ENCODE measurements around the gene MCM3AP. TPM values are rescaled to one million over a fixed set of nuclear protein-coding genes. Genes with fewer than 3 reads are reported as not detected.

Gene MCM3AP
- total RNA-seq, 4 donors from 2014 or later: 55.3 to 170 (median 95.2) TPM

DNA sequence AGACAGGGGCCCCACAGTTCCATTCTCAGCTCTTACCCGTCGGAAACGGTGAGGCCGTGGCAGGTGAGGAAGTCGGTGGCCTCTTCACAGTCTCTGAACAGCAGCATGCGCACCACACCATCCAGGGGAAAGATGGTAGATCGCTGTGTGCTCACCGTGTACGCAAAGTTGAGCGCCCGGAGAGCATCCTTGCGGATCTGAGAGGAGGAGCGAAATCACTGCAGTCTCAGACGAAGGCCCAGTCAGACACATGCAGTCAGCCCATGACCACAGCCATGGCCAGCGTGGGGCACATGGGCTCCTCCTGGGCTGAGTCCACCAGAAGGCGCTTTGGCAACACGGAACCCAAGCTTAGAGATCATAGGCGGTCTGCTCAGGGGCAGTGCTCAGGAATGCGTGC lies 18.5 kb downstream of the MCM3AP start:
- TF ChIP-seq, protein P1, sequence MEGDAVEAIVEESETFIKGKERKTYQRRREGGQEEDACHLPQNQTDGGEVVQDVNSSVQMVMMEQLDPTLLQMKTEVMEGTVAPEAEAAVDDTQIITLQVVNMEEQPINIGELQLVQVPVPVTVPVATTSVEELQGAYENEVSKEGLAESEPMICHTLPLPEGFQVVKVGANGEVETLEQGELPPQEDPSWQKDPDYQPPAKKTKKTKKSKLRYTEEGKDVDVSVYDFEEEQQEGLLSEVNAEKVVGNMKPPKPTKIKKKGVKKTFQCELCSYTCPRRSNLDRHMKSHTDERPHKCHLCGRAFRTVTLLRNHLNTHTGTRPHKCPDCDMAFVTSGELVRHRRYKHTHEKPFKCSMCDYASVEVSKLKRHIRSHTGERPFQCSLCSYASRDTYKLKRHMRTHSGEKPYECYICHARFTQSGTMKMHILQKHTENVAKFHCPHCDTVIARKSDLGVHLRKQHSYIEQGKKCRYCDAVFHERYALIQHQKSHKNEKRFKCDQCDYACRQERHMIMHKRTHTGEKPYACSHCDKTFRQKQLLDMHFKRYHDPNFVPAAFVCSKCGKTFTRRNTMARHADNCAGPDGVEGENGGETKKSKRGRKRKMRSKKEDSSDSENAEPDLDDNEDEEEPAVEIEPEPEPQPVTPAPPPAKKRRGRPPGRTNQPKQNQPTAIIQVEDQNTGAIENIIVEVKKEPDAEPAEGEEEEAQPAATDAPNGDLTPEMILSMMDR (IDR thresholded peaks at IDR 0.05; ENCODE audit: low read depth): no peak

DNA sequence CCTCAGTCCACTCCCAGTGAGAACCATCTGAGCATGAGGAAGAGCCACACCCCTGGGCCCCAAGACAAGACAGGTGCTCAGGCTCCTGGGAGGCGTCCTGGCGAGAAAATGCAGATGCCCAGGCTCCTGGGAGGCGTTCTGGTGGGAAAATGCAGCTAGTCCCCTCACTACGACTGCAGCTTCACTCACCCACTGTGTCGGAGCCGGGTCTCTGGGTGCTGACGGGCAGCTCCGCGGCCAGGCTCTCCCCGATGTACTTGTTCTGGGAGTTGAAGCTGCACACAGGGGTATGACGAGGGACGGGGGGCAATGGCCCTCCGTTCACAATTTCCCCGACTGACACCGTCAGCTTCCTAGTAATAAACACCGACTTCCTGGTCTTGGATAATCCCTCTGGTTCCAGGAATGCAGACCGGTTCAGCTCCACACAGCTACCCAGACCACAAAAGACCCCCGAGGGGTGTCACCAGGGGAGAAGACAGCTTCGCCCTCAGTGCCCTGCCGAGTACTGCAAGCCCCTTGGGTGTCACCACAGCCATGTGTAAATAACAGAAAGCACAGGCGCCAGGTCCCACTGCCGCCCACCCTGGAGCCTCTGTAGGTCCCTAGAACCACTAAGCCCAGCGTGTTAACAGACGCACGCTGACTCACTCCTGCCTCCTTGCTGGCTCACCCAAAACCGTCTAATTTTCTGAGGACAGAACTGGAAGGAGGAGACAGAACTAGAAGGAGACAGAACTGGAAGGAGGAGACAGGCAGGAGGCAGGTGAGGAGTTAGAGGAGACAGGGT lies 19.5 kb downstream of the MCM3AP start:
- TF ChIP-seq, protein P1 (IDR thresholded peaks at IDR 0.05; ENCODE audit: low read depth): no peak

DNA sequence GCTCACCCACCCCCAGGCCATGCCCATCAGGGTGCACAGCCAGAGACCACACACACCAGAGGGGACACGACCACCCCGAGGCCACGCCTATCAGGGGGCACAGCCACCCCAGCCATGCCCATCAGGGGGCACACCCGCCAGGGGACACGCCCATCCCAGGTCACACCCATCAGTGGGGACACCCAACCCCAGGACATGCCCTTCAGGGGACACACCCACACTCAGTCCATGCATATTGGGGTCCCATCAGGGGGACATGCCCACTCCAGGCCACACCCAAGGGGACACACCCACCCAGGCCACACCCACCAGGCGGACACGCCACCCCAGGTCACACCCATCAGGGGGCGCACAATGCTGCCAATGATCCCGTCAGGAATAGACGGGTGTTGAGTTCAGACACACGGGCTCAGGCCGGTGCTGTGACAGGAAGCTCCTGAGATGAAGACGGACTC lies 20.7 kb downstream of the MCM3AP start:
- TF ChIP-seq, protein P1 (IDR thresholded peaks at IDR 0.05; ENCODE audit: low read depth): no peak

DNA sequence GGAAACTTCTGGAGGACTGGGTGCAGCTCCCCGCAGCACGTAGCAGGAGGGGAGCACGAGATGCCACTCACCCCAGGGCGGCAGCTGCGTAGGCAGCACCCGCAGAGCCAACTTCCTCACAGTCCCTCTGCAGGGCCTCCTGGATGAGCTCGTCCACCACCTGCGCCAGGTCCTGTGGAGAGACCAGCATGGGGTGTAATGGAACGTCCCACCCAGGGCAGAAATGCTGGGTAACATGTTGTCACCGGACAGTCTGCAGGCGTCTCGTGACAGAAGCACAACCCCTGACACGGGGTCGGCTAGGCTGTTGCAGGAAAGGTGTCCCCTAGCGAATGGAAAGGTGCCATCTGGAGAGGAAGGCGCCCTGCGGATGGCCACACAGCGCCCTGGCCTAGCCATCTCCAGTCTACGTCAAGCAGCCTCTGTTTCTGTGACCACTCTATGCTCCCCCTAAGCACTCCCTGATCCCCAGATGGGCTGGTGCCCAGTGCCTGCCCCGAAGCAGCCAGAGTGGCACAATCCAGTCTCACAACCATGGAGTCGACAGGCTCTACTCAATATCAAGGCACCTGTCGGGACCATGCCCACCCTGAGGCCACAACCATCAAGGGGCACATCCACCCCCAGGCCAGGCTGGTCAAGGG lies 21.2 kb downstream of the MCM3AP start:
- TF ChIP-seq, protein P1 (IDR thresholded peaks at IDR 0.05; ENCODE audit: low read depth): no peak

DNA sequence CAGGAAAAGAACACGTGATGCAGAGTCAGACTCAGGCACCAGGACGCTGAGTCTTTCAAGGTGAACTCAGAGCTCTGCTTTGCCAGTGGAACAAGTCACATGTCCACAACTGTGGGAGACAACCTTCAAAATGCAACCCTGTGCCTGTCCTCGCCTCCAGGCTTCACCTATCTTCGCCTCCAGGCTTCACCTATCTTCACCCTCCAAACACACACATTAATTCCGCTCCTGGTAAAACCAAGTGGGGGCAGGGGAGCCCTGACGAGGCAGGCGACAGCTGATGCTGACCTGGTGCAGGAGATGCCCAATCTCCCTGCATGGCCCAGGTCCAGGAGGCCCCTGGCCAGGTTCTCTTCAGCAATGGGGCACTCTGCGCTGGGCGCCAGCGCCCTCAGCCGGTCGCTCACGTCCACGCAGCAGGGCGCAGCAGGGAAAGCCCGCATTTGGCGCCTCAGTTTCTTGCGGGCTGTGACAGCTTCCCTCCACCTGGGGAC lies 28.9 kb downstream of the MCM3AP start:
- TF ChIP-seq, protein P1 (IDR thresholded peaks at IDR 0.05; ENCODE audit: low read depth): no peak

DNA sequence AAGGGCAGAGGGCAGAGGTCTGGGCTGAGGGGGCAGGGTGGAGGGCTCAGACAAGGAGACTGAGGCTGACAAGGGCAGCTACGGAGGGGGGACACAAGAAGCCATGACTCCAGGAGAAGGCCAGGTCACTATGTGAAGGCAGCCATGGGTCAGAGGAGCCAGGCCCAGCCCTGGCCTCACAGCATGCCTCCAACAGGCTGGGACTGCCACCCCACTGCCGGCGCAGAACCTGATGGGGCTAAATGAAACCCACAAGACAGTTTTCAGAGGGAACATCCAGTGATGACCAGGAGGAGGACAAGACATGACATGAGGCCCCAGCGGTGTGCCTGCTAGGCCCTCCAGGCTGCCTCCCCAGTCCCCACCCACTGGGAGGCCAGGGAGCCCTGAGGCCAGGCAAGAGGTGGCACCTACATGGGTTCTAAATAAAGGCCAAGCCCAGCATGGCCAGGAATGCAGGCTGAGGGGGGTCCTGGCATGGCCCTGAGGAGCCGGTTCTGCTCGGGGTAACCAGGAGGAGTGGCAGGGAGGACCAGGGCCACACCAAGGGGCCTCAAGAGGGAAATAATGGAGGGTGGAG lies 29.6 kb downstream of the MCM3AP start:
- TF ChIP-seq, protein P1 (IDR thresholded peaks at IDR 0.05; ENCODE audit: low read depth): no peak

DNA sequence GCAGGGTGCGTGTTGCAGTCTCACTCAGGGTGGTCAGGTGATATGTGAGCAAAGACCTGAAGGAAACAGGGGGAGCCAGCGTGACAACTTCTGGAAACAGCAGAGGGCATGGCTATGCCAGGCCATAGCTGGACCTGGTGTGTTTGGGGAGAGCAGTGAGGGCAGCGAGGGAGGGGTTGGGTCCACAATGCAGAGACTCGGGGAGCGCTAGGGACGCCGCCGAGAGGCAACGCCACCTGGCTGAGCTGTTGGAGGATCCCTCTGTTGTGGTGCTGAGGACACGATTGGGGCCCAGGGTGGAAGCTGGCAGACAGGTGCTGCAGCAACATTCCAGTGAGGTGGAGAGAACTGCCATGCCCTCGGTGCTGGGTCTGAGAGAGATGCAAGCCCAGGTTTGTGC lies 30.2 kb downstream of the MCM3AP start:
- TF ChIP-seq, protein P1 (IDR thresholded peaks at IDR 0.05; ENCODE audit: low read depth): no peak
